HepG2 (cell line): ENCODE data around the gene MRPL38. TPM values are rescaled to one million over a fixed set of nuclear protein-coding genes. Genes with fewer than 3 reads are reported as not detected.

Experiments
- KIAA2018 ChIP-seq: sonication (generic); formaldehyde crosslinking; IDR thresholded peaks from 2 replicates; pipeline ENCODE4 v1.5.0; 2020; ENCODE audit warnings: mild to moderate bottlenecking, missing genetic modification reagents, borderline replicate concordance
- RAD51 ChIP-seq: fragments of 450-650 bp; IDR thresholded peaks from 2 replicates; pipeline ENCODE4 v1.6.1; 2016; ENCODE audit warnings: borderline replicate concordance
- RFX5 ChIP-seq: IDR thresholded peaks from 2 replicates; pipeline ENCODE4 v1.6.1; 2011; ENCODE audit warnings: low read depth, low read length, improper control_type of control experiment
- TRIM24 ChIP-seq: sonication (generic); formaldehyde crosslinking; IDR thresholded peaks from 2 replicates; pipeline ENCODE4 v1.8.0; 2022; ENCODE audit warnings: mild to moderate bottlenecking, missing genetic modification reagents
- ZFP36L2 ChIP-seq: sonication (generic); formaldehyde crosslinking; IDR thresholded peaks from 2 replicates; pipeline ENCODE4 v1.4.0; 2020; ENCODE audit warnings: missing genetic modification reagents
- ZHX1 ChIP-seq: sonication (generic); formaldehyde crosslinking; IDR thresholded peaks from 2 replicates; pipeline ENCODE4 v1.8.1; 2022; ENCODE audit warnings: low read depth, mild to moderate bottlenecking, missing genetic modification reagents
- ZNF224 ChIP-seq: sonication (generic); formaldehyde crosslinking; IDR thresholded peaks from 2 replicates; pipeline ENCODE4 v1.5.0; 2020; ENCODE audit warnings: mild to moderate bottlenecking, missing genetic modification reagents
- ZNF557 ChIP-seq: sonication (generic); formaldehyde crosslinking; IDR thresholded peaks from 2 replicates; pipeline ENCODE4 v1.4.0; 2020; ENCODE audit warnings: missing genetic modification reagents
- ZNF619 ChIP-seq: sonication (generic); formaldehyde crosslinking; IDR thresholded peaks from 2 replicates; pipeline ENCODE4 v1.4.0; 2020; ENCODE audit warnings: mild to moderate bottlenecking, missing genetic modification reagents
- polyA plus RNA-seq, 8 experiments: library from polyadenylated mRNA; depleted of rRNA in 3 of 8; stranded (reverse) in 7 of 8; unstranded in 1 of 8; fragments of >200 nt; fragmentation: Illumina TruSeq in 4 of 8; extraction: Trizol in 4 of 8; gene quantifications; 2 replicates each; pipeline versions ENCODE4 v1.2.1 to v1.2.3, GENCODE V29; 2011 to 2016; ENCODE audit warnings: low read depth in 4 of 8, missing spikeins in 1 of 8, mixed read lengths in 1 of 8; ENCODE audit not compliant: insufficient read depth in 1 of 8
- total RNA-seq, 5 experiments: library from RNA; depleted of rRNA; stranded (reverse); fragments of >200 nt; fragmentation: Illumina TruSeq; extraction: Trizol; gene quantifications; 2 replicates each; pipeline ENCODE4 v1.2.3, GENCODE V29; 2016; ENCODE audit warnings: low read depth in 1 of 5
- TF ChIP-seq, protein P1 (sequence below): sonication (generic); formaldehyde crosslinking; IDR thresholded peaks from 2 replicates; pipeline ENCODE4 v1.4.0; 2020; ENCODE audit warnings: missing genetic modification reagents
- TF ChIP-seq, protein P2 (sequence below): sonication (generic); formaldehyde crosslinking; IDR thresholded peaks from 2 replicates; pipeline ENCODE4 v1.5.1; 2020; ENCODE audit warnings: missing genetic modification reagents, mild to moderate bottlenecking, borderline replicate concordance
- TF ChIP-seq, protein P3 (sequence below): sonication (generic); formaldehyde crosslinking; IDR thresholded peaks from 2 replicates; pipeline ENCODE4 v1.4.0; 2020; ENCODE audit warnings: missing genetic modification reagents, mild to moderate bottlenecking, borderline replicate concordance

MRPL38 gene
- total and polyA plus RNA-seq, 2 of the 13 experiments (the other 11 are each of a cell fraction or from before 2014, with no cell fraction given), result 83.7 to 125 TPM

- TF ChIP-seq TRIM24 (CRISPR knock-in tag), result no peak
- TF ChIP-seq ZFP36L2 (CRISPR knock-in tag), result no peak
- TF ChIP-seq, protein P1, sequence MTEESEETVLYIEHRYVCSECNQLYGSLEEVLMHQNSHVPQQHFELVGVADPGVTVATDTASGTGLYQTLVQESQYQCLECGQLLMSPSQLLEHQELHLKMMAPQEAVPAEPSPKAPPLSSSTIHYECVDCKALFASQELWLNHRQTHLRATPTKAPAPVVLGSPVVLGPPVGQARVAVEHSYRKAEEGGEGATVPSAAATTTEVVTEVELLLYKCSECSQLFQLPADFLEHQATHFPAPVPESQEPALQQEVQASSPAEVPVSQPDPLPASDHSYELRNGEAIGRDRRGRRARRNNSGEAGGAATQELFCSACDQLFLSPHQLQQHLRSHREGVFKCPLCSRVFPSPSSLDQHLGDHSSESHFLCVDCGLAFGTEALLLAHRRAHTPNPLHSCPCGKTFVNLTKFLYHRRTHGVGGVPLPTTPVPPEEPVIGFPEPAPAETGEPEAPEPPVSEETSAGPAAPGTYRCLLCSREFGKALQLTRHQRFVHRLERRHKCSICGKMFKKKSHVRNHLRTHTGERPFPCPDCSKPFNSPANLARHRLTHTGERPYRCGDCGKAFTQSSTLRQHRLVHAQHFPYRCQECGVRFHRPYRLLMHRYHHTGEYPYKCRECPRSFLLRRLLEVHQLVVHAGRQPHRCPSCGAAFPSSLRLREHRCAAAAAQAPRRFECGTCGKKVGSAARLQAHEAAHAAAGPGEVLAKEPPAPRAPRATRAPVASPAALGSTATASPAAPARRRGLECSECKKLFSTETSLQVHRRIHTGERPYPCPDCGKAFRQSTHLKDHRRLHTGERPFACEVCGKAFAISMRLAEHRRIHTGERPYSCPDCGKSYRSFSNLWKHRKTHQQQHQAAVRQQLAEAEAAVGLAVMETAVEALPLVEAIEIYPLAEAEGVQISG (CRISPR knock-in tag), result no peak; the same call in 1 of the 2 replicates
- TF ChIP-seq ZHX1 (CRISPR knock-in tag), result no peak
- no peak for TF ChIP-seq KIAA2018 (CRISPR knock-in tag)
- no peak for TF ChIP-seq RFX5
- TF ChIP-seq, protein P2, sequence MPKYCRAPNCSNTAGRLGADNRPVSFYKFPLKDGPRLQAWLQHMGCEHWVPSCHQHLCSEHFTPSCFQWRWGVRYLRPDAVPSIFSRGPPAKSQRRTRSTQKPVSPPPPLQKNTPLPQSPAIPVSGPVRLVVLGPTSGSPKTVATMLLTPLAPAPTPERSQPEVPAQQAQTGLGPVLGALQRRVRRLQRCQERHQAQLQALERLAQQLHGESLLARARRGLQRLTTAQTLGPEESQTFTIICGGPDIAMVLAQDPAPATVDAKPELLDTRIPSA, result 0 out of 2 replicates have a peak, but pooled peaks have one; percentile 29
- no peak for TF ChIP-seq ZNF619 (CRISPR knock-in tag)
- peak; percentile 22; the same call in 1 of the 2 replicates for TF ChIP-seq ZNF224
- TF ChIP-seq ZNF557 (CRISPR knock-in tag), result no peak; the same call in 1 of the 2 replicates
- TF ChIP-seq RAD51, result no peak
- TF ChIP-seq, protein P3, sequence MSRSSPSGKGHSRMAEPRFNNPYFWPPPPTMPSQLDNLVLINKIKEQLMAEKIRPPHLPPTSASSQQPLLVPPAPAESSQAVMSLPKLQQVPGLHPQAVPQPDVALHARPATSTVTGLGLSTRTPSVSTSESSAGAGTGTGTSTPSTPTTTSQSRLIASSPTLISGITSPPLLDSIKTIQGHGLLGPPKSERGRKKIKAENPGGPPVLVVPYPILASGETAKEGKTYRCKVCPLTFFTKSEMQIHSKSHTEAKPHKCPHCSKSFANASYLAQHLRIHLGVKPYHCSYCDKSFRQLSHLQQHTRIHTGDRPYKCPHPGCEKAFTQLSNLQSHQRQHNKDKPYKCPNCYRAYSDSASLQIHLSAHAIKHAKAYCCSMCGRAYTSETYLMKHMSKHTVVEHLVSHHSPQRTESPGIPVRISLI, result no peak
Measured at GRCh38 chr17:75876938-75877751, 27.5 kb downstream of the MRPL38 start (continued).
